ENCODE measurements around the gene RAD51B.
"Not testable (repeated sequence)": the region's sequence is repeated elsewhere in the genome, so short reads cannot be mapped to it uniquely, and the experiment has no call there.

RAD51B gene

GRCh38 chr14:68301219-68301618 lies 481.6 kb downstream of the RAD51B start:
- Histone ChIP-seq H3K27ac (replicated peaks) (no peak overlapping the region), H3K4me3 (replicated peaks; ENCODE audit: insufficient read depth, low read length) (no peak overlapping the region), H3K27me3 (ENCODE audit: insufficient read depth, poor library complexity, severe bottlenecking) (no peaks in the 10 kb centered on the region)
- DNase-seq (ENCODE audit: low read depth in 1 of 2, low spot score in 1 of 2): no peak
- TF ChIP-seq CTCF (IDR thresholded peaks at IDR 0.05; ENCODE audit: insufficient read depth, low read length) (no peak), GABPA (IDR thresholded peaks at IDR 0.05; ENCODE audit: low read depth) (no peak), POLR2AphosphoS5 (IDR thresholded peaks at IDR 0.05; ENCODE audit: low read depth) (no peak), SPI1 (IDR thresholded peaks at IDR 0.05; ENCODE audit: borderline replicate concordance, low read depth) (no peak), REST (IDR thresholded peaks at IDR 0.05; ENCODE audit: insufficient replicate concordance, low read depth) (no peak)

GRCh38 chr14:68302938-68303337 lies 483.4 kb downstream of the RAD51B start:
- DNase-seq (ENCODE audit: low read depth in 1 of 2, low spot score in 1 of 2); H3K27ac ChIP-seq (replicated peaks); H3K4me3 ChIP-seq (replicated peaks; ENCODE audit: insufficient read depth, low read length); H3K27me3 ChIP-seq (ENCODE audit: insufficient read depth, poor library complexity, severe bottlenecking): not testable (repeated sequence)

- TF ChIP-seq SPI1 (IDR thresholded peaks at IDR 0.05; ENCODE audit: borderline replicate concordance, low read depth): no peak
- TF ChIP-seq POLR2AphosphoS5 (IDR thresholded peaks at IDR 0.05; ENCODE audit: low read depth): no peak
- H3K27me3 ChIP-seq (ENCODE audit: insufficient read depth, poor library complexity, severe bottlenecking): no peaks in the 10 kb centered on the region
- no peak for DNase-seq (ENCODE audit: low read depth in 1 of 2, low spot score in 1 of 2)
- no peak overlapping the region for H3K4me3 ChIP-seq (replicated peaks; ENCODE audit: insufficient read depth, low read length)
- no peak overlapping the region for H3K27ac ChIP-seq (replicated peaks)
Observed at GRCh38 chr14:68305738-68306137, 486.2 kb downstream of the RAD51B start.

GRCh38 chr14:68306265-68306933 lies 486.8 kb downstream of the RAD51B start:
- Histone ChIP-seq H3K27me3 (ENCODE audit: insufficient read depth, poor library complexity, severe bottlenecking) (no peaks in the 10 kb centered on the region), H3K27ac (replicated peaks) (no peak overlapping the region), H3K4me3 (replicated peaks; ENCODE audit: insufficient read depth, low read length) (no peak overlapping the region)
- no peak for DNase-seq (ENCODE audit: low read depth in 1 of 2, low spot score in 1 of 2)
- no peak for TF ChIP-seq REST (IDR thresholded peaks at IDR 0.05; ENCODE audit: insufficient replicate concordance, low read depth)
- TF ChIP-seq POLR2AphosphoS5 (IDR thresholded peaks at IDR 0.05; ENCODE audit: low read depth): no peak
- TF ChIP-seq SPI1 (IDR thresholded peaks at IDR 0.05; ENCODE audit: borderline replicate concordance, low read depth): no peak

- Histone ChIP-seq H3K27ac (replicated peaks) (no peak overlapping the region), H3K4me3 (replicated peaks; ENCODE audit: insufficient read depth, low read length) (no peak overlapping the region), H3K27me3 (ENCODE audit: insufficient read depth, poor library complexity, severe bottlenecking) (no peaks in the 10 kb centered on the region)
- TF ChIP-seq REST (IDR thresholded peaks at IDR 0.05; ENCODE audit: insufficient replicate concordance, low read depth) (no peak), GABPA (IDR thresholded peaks at IDR 0.05; ENCODE audit: low read depth) (no peak), POLR2AphosphoS5 (IDR thresholded peaks at IDR 0.05; ENCODE audit: low read depth) (no peak), SPI1 (IDR thresholded peaks at IDR 0.05; ENCODE audit: borderline replicate concordance, low read depth) (no peak), CTCF (IDR thresholded peaks at IDR 0.05; ENCODE audit: insufficient read depth, low read length) (no peak)
- no peak for DNase-seq (ENCODE audit: low read depth in 1 of 2, low spot score in 1 of 2)
Observed at GRCh38 chr14:68306934-68307789, 487.6 kb downstream of the RAD51B start.

All from HL-60 (cell line).